ENCODE data around the gene ARHGEF11. TPM values are rescaled to one million over a fixed set of nuclear protein-coding genes. Genes with fewer than 3 reads are reported as not detected.

Gene ARHGEF11
- total and polyA plus RNA-seq, 4 donors, result 14.2 to 44.1 (median 31.9) TPM

DNA sequence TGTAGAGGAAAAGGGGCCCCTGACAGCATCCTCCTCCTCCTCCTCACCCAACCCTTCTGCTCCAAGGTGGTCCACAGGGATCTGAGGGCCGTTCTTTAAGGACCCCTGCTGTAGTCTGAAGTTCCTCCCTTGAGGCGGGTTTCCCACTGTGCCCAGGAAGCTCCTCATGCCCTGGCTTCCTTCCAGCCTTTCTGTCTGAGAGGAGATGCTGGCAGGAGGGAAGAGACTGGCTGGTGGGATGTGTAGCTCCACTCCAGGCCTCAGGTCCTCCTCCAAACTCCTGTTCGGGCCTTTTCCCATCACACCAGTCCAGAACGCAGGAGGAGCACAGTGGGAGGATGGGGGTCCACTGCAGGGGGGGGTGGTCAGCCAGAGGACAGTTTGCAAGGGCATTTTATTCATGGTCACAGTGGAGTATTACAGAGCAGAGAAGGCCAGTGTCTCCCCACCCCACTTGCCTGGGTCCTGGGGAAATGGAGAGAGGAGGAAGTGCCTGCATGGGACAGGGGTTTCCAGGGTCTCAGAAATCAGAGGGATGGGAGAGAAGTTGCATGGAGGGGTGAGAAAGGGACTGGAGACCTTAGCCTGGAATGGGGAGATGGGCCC lies 46.2 kb upstream of the ARHGEF11 start:
- DNase-seq (no peak), ATAC-seq (ENCODE audit: insufficient read depth, low FRiP score) (no peak)
- TF ChIP-seq, protein P1, sequence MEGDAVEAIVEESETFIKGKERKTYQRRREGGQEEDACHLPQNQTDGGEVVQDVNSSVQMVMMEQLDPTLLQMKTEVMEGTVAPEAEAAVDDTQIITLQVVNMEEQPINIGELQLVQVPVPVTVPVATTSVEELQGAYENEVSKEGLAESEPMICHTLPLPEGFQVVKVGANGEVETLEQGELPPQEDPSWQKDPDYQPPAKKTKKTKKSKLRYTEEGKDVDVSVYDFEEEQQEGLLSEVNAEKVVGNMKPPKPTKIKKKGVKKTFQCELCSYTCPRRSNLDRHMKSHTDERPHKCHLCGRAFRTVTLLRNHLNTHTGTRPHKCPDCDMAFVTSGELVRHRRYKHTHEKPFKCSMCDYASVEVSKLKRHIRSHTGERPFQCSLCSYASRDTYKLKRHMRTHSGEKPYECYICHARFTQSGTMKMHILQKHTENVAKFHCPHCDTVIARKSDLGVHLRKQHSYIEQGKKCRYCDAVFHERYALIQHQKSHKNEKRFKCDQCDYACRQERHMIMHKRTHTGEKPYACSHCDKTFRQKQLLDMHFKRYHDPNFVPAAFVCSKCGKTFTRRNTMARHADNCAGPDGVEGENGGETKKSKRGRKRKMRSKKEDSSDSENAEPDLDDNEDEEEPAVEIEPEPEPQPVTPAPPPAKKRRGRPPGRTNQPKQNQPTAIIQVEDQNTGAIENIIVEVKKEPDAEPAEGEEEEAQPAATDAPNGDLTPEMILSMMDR (IDR thresholded peaks at IDR 0.05; ENCODE audit: control extremely low read depth, extremely low read depth), result no peak
- H3K36me3 ChIP-seq (ENCODE audit: control insufficient read depth in 4 of 4, insufficient read depth in 4 of 4, low read length in 4 of 4), result no peaks in the 10 kb centered on the region
- no peak overlapping the region for H3K9ac ChIP-seq (ENCODE audit: insufficient read depth in 1 of 2, low read length in 2 of 2)
- no peaks in the 10 kb centered on the region for H3K27me3 ChIP-seq (ENCODE audit: control insufficient read depth in 3 of 3, insufficient read depth in 3 of 3, low read length in 2 of 3)
- H3K27ac ChIP-seq (ENCODE audit: low read depth in 1 of 2, low read length in 1 of 2), result no peak overlapping the region
- 69 to 72% methylated on average over 4 of the region's 4 CpGs for WGBS, 2 donors
- H3K4me3 ChIP-seq, result no peak overlapping the region
- H3K9me3 ChIP-seq (ENCODE audit: control insufficient read depth in 4 of 4, insufficient read depth in 3 of 4, low read length in 3 of 4), result no peaks in the 10 kb centered on the region
- peaks cover 0 to 15% (median 0%) of the 10 kb centered on the region in 5 donors for H3K4me1 ChIP-seq (ENCODE audit: control insufficient read depth in 5 of 5, insufficient read depth in 5 of 5, low read length in 5 of 5)

DNA sequence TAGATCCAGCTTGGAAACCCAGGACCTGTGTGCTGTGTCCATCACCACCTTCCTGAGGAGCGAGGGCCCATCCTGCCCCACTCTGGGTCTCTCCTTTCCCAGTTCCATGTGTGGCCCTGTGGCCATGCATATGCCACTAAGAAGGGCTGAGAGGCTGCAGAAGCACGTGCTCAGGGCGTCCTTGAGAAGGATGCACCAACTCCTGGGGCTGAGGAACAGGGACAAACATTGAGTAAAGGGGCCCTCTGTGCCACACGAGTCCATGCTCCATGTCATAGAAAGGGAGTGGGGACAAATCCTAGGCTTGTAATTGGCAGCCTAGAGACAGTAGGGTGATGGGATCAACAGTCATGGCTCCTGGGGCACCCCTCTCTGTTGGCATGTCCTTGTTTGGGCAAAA lies 45.6 kb upstream of the ARHGEF11 start:
- H3K27ac ChIP-seq (ENCODE audit: low read depth in 1 of 2, low read length in 1 of 2), result no peak overlapping the region
- peaks cover 0 to 15% (median 0%) of the 10 kb centered on the region in 5 donors for H3K4me1 ChIP-seq (ENCODE audit: control insufficient read depth in 5 of 5, insufficient read depth in 5 of 5, low read length in 5 of 5)
- WGBS, 2 donors, result 92 to 94% methylated on average over 4 of the region's 4 CpGs
- no peaks in the 10 kb centered on the region for H3K27me3 ChIP-seq (ENCODE audit: control insufficient read depth in 3 of 3, insufficient read depth in 3 of 3, low read length in 2 of 3)
- TF ChIP-seq, protein P1 (IDR thresholded peaks at IDR 0.05; ENCODE audit: control extremely low read depth, extremely low read depth), result no peak
- H3K36me3 ChIP-seq (ENCODE audit: control insufficient read depth in 4 of 4, insufficient read depth in 4 of 4, low read length in 4 of 4), result no peaks in the 10 kb centered on the region
- H3K4me3 ChIP-seq, result no peak overlapping the region
- DNase-seq (no peak), ATAC-seq (ENCODE audit: insufficient read depth, low FRiP score) (no peak)
- H3K9ac ChIP-seq (ENCODE audit: insufficient read depth in 1 of 2, low read length in 2 of 2), result no peak overlapping the region
- no peaks in the 10 kb centered on the region for H3K9me3 ChIP-seq (ENCODE audit: control insufficient read depth in 4 of 4, insufficient read depth in 3 of 4, low read length in 3 of 4)

DNA sequence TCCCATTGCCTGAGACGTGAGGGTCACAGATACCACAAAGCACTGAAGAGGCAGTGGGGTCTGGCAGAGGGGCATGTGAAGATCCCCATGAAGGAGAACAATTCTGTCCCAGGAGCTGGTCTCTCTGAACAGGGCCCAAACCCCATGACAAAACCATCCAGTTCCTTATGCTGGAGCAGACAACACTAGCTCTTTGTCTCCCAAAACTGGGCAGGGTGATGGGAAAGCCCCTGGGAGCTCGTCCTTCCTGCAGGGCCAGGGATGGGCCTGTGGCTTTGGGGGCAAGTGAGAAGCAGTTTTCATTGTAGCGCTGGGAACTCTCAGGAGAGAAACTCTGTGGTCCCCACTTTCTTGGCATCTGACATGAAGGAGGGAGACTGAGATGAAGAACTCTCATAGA lies 45.2 kb upstream of the ARHGEF11 start:
- WGBS, 2 donors, result 79 to 81% methylated on average over 3 of the region's 3 CpGs
- no peak for ATAC-seq (ENCODE audit: insufficient read depth, low FRiP score)
- no peak for DNase-seq
- Histone ChIP-seq H3K36me3 (ENCODE audit: control insufficient read depth in 4 of 4, insufficient read depth in 4 of 4, low read length in 4 of 4) (no peaks in the 10 kb centered on the region), H3K4me3 (no peak overlapping the region), H3K9ac (ENCODE audit: insufficient read depth in 1 of 2, low read length in 2 of 2) (no peak overlapping the region), H3K27ac (ENCODE audit: low read depth in 1 of 2, low read length in 1 of 2) (no peak overlapping the region), H3K9me3 (ENCODE audit: control insufficient read depth in 4 of 4, insufficient read depth in 3 of 4, low read length in 3 of 4) (no peaks in the 10 kb centered on the region), H3K4me1 (ENCODE audit: control insufficient read depth in 5 of 5, insufficient read depth in 5 of 5, low read length in 5 of 5) (peaks cover 0 to 15% (median 0%) of the 10 kb centered on the region in 5 donors), H3K27me3 (ENCODE audit: control insufficient read depth in 3 of 3, insufficient read depth in 3 of 3, low read length in 2 of 3) (no peaks in the 10 kb centered on the region)
- TF ChIP-seq, protein P1 (IDR thresholded peaks at IDR 0.05; ENCODE audit: control extremely low read depth, extremely low read depth), result no peak

DNA sequence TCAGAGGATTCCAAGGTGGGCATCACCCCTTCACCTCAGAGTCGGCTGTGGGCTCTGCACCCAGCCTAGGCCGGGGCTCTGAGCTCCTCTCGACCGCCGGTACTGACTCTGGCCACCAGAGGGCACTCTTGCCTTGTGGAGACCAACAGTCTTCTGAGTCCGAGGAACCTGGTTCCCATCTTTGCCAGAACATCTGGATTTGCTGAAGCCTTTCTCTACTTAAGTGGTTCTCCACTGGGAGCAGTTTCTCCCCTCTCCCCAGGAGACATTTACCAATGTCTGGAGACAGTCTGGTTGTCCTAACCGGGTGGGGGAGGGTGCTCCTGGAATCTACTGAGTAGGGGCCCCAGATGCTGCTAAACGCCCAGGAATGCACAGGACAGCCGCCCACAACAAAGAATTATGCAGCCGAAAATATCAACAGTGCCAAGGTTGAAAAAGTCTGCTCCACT lies 44.7 kb upstream of the ARHGEF11 start:
- Histone ChIP-seq H3K27me3 (ENCODE audit: control insufficient read depth in 3 of 3, insufficient read depth in 3 of 3, low read length in 2 of 3) (no peaks in the 10 kb centered on the region), H3K4me3 (no peak overlapping the region), H3K9me3 (ENCODE audit: control insufficient read depth in 4 of 4, insufficient read depth in 3 of 4, low read length in 3 of 4) (no peaks in the 10 kb centered on the region), H3K27ac (ENCODE audit: low read depth in 1 of 2, low read length in 1 of 2) (no peak overlapping the region), H3K4me1 (ENCODE audit: control insufficient read depth in 5 of 5, insufficient read depth in 5 of 5, low read length in 5 of 5) (peaks cover 0 to 15% (median 0%) of the 10 kb centered on the region in 5 donors), H3K9ac (ENCODE audit: insufficient read depth in 1 of 2, low read length in 2 of 2) (no peak overlapping the region), H3K36me3 (ENCODE audit: control insufficient read depth in 4 of 4, insufficient read depth in 4 of 4, low read length in 4 of 4) (no peaks in the 10 kb centered on the region)
- DNase-seq, result peak; percentile 86 to 92 (median 92)
- peak; percentile 91 for ATAC-seq (ENCODE audit: insufficient read depth, low FRiP score)
- TF ChIP-seq, protein P1 (IDR thresholded peaks at IDR 0.05; ENCODE audit: control extremely low read depth, extremely low read depth), result peak; percentile 95
- WGBS, 2 donors, result 23 to 26% methylated on average over 10 of the region's 10 CpGs

Data from lung (tissue), 12 donors.